ENCODE results near the gene NR5A2.

Gene NR5A2

GRCh38 chr1:200215350-200215749 is 187.8 kb downstream of the NR5A2 start:
- no peak for TF ChIP-seq CTCF (IDR thresholded peaks at IDR 0.05; ENCODE audit: control insufficient read depth, extremely low read depth, insufficient read depth)
- DNase-seq (ENCODE audit: low read depth), result no peak
- no peak overlapping the region for H3K4me3 ChIP-seq (ENCODE audit: low read depth, low read length)

GRCh38 chr1:200217703-200218102 is 190.2 kb downstream of the NR5A2 start:
- peak; percentile 14 for DNase-seq (ENCODE audit: low read depth)
- TF ChIP-seq CTCF (IDR thresholded peaks at IDR 0.05; ENCODE audit: control insufficient read depth, extremely low read depth, insufficient read depth), result no peak
- H3K4me3 ChIP-seq (ENCODE audit: low read depth, low read length), result no peak overlapping the region

- no peak overlapping the region for H3K4me3 ChIP-seq (ENCODE audit: low read depth, low read length)
- no peak for DNase-seq (ENCODE audit: low read depth)
- no peak for TF ChIP-seq CTCF (IDR thresholded peaks at IDR 0.05; ENCODE audit: control insufficient read depth, extremely low read depth, insufficient read depth)
These were observed 194.2 kb downstream of the NR5A2 start for GRCh38 chr1:200221614-200222282.

- TF ChIP-seq CTCF (IDR thresholded peaks at IDR 0.05; ENCODE audit: control insufficient read depth, extremely low read depth, insufficient read depth), result no peak
- H3K4me3 ChIP-seq (ENCODE audit: low read depth, low read length), result no peak overlapping the region
- DNase-seq (ENCODE audit: low read depth), result no peak
These were observed 195.7 kb downstream of the NR5A2 start for GRCh38 chr1:200223207-200223606.

GRCh38 chr1:200223613-200224012 is 196.1 kb downstream of the NR5A2 start:
- TF ChIP-seq CTCF (IDR thresholded peaks at IDR 0.05; ENCODE audit: control insufficient read depth, extremely low read depth, insufficient read depth), result no peak
- H3K4me3 ChIP-seq (ENCODE audit: low read depth, low read length), result no peak overlapping the region
- DNase-seq (ENCODE audit: low read depth), result no peak

- DNase-seq (ENCODE audit: low read depth), result no peak
- no peak overlapping the region for H3K4me3 ChIP-seq (ENCODE audit: low read depth, low read length)
- no peak for TF ChIP-seq CTCF (IDR thresholded peaks at IDR 0.05; ENCODE audit: control insufficient read depth, extremely low read depth, insufficient read depth)
These were observed 196.8 kb downstream of the NR5A2 start for GRCh38 chr1:200224315-200224714.
